WTC11 (cell line): ENCODE measurements around the gene ALKBH1.
"Not testable (repeated sequence)": the region's sequence is repeated elsewhere in the genome, so short reads cannot be mapped to it uniquely, and the experiment has no call there.

Experiments
- ATF2 ChIP-seq: sonication (generic); formaldehyde crosslinking; IDR thresholded peaks from 2 replicates; pipeline ENCODE4 v1.8.1; 2022; ENCODE audit warnings: low read depth, missing genetic modification reagents, borderline replicate concordance
- CREB1 ChIP-seq: sonication (generic); formaldehyde crosslinking; IDR thresholded peaks from 2 replicates; pipeline ENCODE4 v1.8.0; 2023; ENCODE audit warnings: mild to moderate bottlenecking, missing genetic modification reagents
- CTCF ChIP-seq: fragments of 200-600 bp; IDR thresholded peaks from 2 replicates; pipeline ENCODE4 v1.8.0; 2022; ENCODE audit warnings: antibody characterized with exemption
- ESRRA ChIP-seq: sonication (generic); formaldehyde crosslinking; IDR thresholded peaks from 2 replicates; pipeline ENCODE4 v1.8.1; 2022; ENCODE audit warnings: mild to moderate bottlenecking, missing genetic modification reagents, borderline replicate concordance
- IRF2 ChIP-seq: sonication (generic); formaldehyde crosslinking; IDR thresholded peaks from 2 replicates; pipeline ENCODE4 v1.8.0; 2022; ENCODE audit warnings: low read depth, missing genetic modification reagents, borderline replicate concordance
- JUN ChIP-seq: sonication (generic); formaldehyde crosslinking; IDR thresholded peaks from 2 replicates; pipeline ENCODE4 v1.8.0; 2023; ENCODE audit warnings: mild to moderate bottlenecking, missing genetic modification reagents
- MAX ChIP-seq: sonication (generic); formaldehyde crosslinking; IDR thresholded peaks from 2 replicates; pipeline ENCODE4 v1.8.0; 2022; ENCODE audit warnings: mild to moderate bottlenecking, missing genetic modification reagents
- NR2C2 ChIP-seq: sonication (generic); formaldehyde crosslinking; IDR thresholded peaks from 2 replicates; pipeline ENCODE4 v1.8.0; 2022; ENCODE audit warnings: mild to moderate bottlenecking, missing genetic modification reagents
- RELA ChIP-seq: sonication (generic); formaldehyde crosslinking; IDR thresholded peaks from 2 replicates; pipeline ENCODE4 v1.8.1; 2022; ENCODE audit warnings: missing genetic modification reagents, mild to moderate bottlenecking, borderline replicate concordance
- TP53 ChIP-seq: sonication (generic); formaldehyde crosslinking; IDR thresholded peaks from 2 replicates; pipeline ENCODE4 v1.8.1; 2023; ENCODE audit warnings: mild to moderate bottlenecking, missing genetic modification reagents
- ZNF232 ChIP-seq: sonication (generic); formaldehyde crosslinking; IDR thresholded peaks from 2 replicates; pipeline ENCODE4 v1.8.0; 2022; ENCODE audit warnings: mild to moderate bottlenecking, missing genetic modification reagents
- ZSCAN18 ChIP-seq: fragments of 250-450 bp; sonication (Bioruptor Pico); IDR thresholded peaks from 2 replicates; pipeline ENCODE4 v2.1.2; 2022; ENCODE audit warnings: mild to moderate bottlenecking, moderate library complexity

GRCh38 chr14:77635869-77636268 lies 72.0 kb downstream of the ALKBH1 start:
- TF ChIP-seq ATF2 (CRISPR knock-in tag); CREB1 (CRISPR knock-in tag); MAX; NR2C2; CTCF; ESRRA (CRISPR knock-in tag); IRF2; JUN (CRISPR knock-in tag); RELA (CRISPR knock-in tag); ZSCAN18 (CRISPR knock-in tag); TP53; ZNF232 (CRISPR knock-in tag): not testable (repeated sequence)
